NOMO-1 treated with dmso at 0.1 percent for 144 hours (cell line): ENCODE results near the gene GFI1.
A peak's percentile ranks its signal among the peaks of the same experiment; 100 is the strongest.
"Not testable (repeated sequence)": the region's sequence is repeated elsewhere in the genome, so short reads cannot be mapped to it uniquely, and the experiment has no call there.

Source experiments
- DNase-seq: peaks from one replicate; lab custom pipeline; 2025; ENCODE audit not compliant: unreplicated experiment; lab: John Stamatoyannopoulos, UW

The GFI1 gene

GRCh38 chr1:92486251-92487077 is at the start of gene GFI1:
TSS of gene GFI1 (minus strand) at chr1:92486925. CDS start at chr1:92483487, 3,438 bp downstream.
- peak; percentile 91 for DNase-seq

GRCh38 chr1:92532371-92532770 is 45.6 kb upstream of the GFI1 start:
- DNase-seq, result not testable (repeated sequence)

GRCh38 chr1:92531939-92532338 is 45.2 kb upstream of the GFI1 start:
- DNase-seq, result not testable (repeated sequence)

GRCh38 chr1:92527670-92528069 is 40.9 kb upstream of the GFI1 start:
- DNase-seq, result no peak

GRCh38 chr1:92524944-92525590 is 38.3 kb upstream of the GFI1 start:
- DNase-seq, result not testable (repeated sequence)

GRCh38 chr1:92519043-92519442 is 32.3 kb upstream of the GFI1 start:
- no peak for DNase-seq

GRCh38 chr1:92516574-92516973 is 29.8 kb upstream of the GFI1 start:
- no peak for DNase-seq

- DNase-seq, result peak; percentile 40
These were observed 29.1 kb upstream of the GFI1 start for GRCh38 chr1:92515796-92516201.

- DNase-seq, result no peak
These were observed 24.8 kb upstream of the GFI1 start for GRCh38 chr1:92511541-92511940.

- DNase-seq, result no peak
These were observed 22.9 kb upstream of the GFI1 start for GRCh38 chr1:92509619-92510018.

- DNase-seq, result no peak
These were observed 18.4 kb upstream of the GFI1 start for GRCh38 chr1:92505015-92505692.

- no peak for DNase-seq
These were observed 17.7 kb upstream of the GFI1 start for GRCh38 chr1:92504291-92505014.

GRCh38 chr1:92503926-92504285 is 17.2 kb upstream of the GFI1 start:
- DNase-seq, result no peak

- DNase-seq, result no peak
These were observed 16.6 kb upstream of the GFI1 start for GRCh38 chr1:92503043-92503925.

- DNase-seq, result no peak
These were observed 15.5 kb upstream of the GFI1 start for GRCh38 chr1:92502247-92502646.

- DNase-seq, result no peak
These were observed 13.8 kb upstream of the GFI1 start for GRCh38 chr1:92500552-92500951.

- no peak for DNase-seq
These were observed 8.8 kb upstream of the GFI1 start for GRCh38 chr1:92495392-92496063.

- no peak for DNase-seq
These were observed 7.9 kb upstream of the GFI1 start for GRCh38 chr1:92494485-92495141.

GRCh38 chr1:92493139-92493538 is 6.4 kb upstream of the GFI1 start:
- DNase-seq, result no peak
